HG02798 (cell line): ENCODE measurements around the gene SLC35F3.
A peak's percentile ranks its signal among the peaks of the same experiment; 100 is the strongest.

ENCODE experiments used
- ATAC-seq: cut with Tn5 transposase; IDR thresholded peaks from one replicate; pipeline ENCODE4 v1.9.1; 2021; ENCODE audit warnings: mild to moderate bottlenecking; ENCODE audit not compliant: unreplicated experiment, poor library complexity

The SLC35F3 gene

GRCh38 chr1:234325878-234326496 lies 421.5 kb downstream of the SLC35F3 start:
- ATAC-seq = peak; percentile 45

- peak; percentile 84 for ATAC-seq
These were observed 422.3 kb downstream of the SLC35F3 start for GRCh38 chr1:234326497-234327366.

- ATAC-seq = no peak
These were observed 423.2 kb downstream of the SLC35F3 start for GRCh38 chr1:234327577-234328164.

GRCh38 chr1:234330843-234331215 lies 426.4 kb downstream of the SLC35F3 start:
- ATAC-seq = no peak

- no peak for ATAC-seq
These were observed 427.0 kb downstream of the SLC35F3 start for GRCh38 chr1:234331507-234331906.

- ATAC-seq = no peak
These were observed 431.9 kb downstream of the SLC35F3 start for GRCh38 chr1:234336359-234336758.

GRCh38 chr1:234337233-234337632 lies 432.8 kb downstream of the SLC35F3 start:
- ATAC-seq = no peak

GRCh38 chr1:234340528-234340927 lies 436.1 kb downstream of the SLC35F3 start:
- no peak for ATAC-seq

- ATAC-seq = no peak
These were observed 438.3 kb downstream of the SLC35F3 start for GRCh38 chr1:234342774-234343173.

- ATAC-seq = no peak
These were observed 440.8 kb downstream of the SLC35F3 start for GRCh38 chr1:234345237-234345636.

- ATAC-seq = no peak
These were observed 444.5 kb downstream of the SLC35F3 start for GRCh38 chr1:234348964-234349363.

- ATAC-seq = no peak
These were observed 451.5 kb downstream of the SLC35F3 start for GRCh38 chr1:234355782-234356510.

GRCh38 chr1:234356615-234357269 lies 452.3 kb downstream of the SLC35F3 start:
- ATAC-seq = peak; percentile 83

GRCh38 chr1:234357831-234358230 lies 453.4 kb downstream of the SLC35F3 start:
- no peak for ATAC-seq

- no peak for ATAC-seq
These were observed 456.7 kb downstream of the SLC35F3 start for GRCh38 chr1:234361102-234361603.

- ATAC-seq = no peak
These were observed 458.1 kb downstream of the SLC35F3 start for GRCh38 chr1:234362558-234362957.

- no peak for ATAC-seq
These were observed 464.0 kb downstream of the SLC35F3 start for GRCh38 chr1:234368320-234369032.

GRCh38 chr1:234369033-234369430 lies 464.6 kb downstream of the SLC35F3 start:
- ATAC-seq = no peak

- ATAC-seq = no peak
These were observed 465.3 kb downstream of the SLC35F3 start for GRCh38 chr1:234369784-234370183.
